Measurements from ENCODE around the gene SREBF2. TPM values are rescaled to one million over a fixed set of nuclear protein-coding genes. Genes with fewer than 3 reads are reported as not detected.

SREBF2 gene
- total and polyA plus RNA-seq, 9 of the 15 experiments (the other 6 are each of a cell fraction or from before 2014, with no cell fraction given) = 1.1 to 84.2 (median 26.9) TPM

DNA sequence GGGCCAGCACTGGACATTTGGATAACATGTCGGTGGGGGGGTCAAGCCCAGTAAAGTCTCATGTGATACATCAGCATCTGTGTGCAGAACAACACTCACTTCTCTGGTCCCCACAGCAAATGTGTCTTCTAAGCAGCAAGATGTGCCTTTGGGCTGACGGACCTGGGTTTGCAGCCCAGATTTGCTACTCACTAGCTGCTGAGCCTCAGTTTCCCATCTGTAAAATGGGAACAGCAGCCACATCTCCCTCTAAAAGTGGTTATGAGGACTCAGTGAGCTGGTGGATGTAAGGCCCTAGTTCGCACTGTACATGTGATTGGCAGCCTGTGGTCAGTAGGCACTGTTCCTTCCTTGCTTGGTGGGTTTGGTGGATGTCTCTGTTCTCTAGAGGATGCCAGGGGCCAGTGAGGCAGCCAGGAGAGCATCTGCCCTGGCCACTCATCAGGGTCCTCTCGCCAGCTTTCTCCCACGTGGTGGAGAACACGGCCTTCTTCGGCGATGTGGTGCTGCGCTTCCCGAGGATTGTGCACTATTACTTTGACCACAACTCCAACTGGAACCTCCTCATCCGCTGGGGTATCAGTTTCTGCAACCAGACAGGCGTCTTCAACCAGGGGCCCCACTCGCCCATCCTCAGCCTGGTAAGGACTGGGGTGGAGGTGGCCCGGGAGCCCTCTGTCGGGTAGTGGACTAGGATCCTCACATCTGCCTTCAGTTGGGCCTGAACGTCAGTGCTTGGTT, 19.9 kb upstream of the SREBF2 start:
- ChIA-PET CTCF (ENCODE audit: low intra/inter-chr PET ratio) (no interaction called here), POLR2A (no interaction called here)
- no peaks in the 10 kb centered on the region for H4K20me1 ChIP-seq (replicated peaks; ENCODE audit: control insufficient read depth, insufficient read depth, low read length)
- H3K36me3 ChIP-seq (ENCODE audit: control insufficient read depth, insufficient read depth, low read length) = peaks cover 49% of the 10 kb centered on the region; the same call in 2 of the 3 replicates
- in situ Hi-C loops (cut with MboI) = no loop called here
- H3K4me1 ChIP-seq (replicated peaks in 1 of 2; ENCODE audit: control insufficient read depth in 2 of 2, insufficient read depth in 2 of 2, low read length in 2 of 2) = peaks cover 7 to 8% of the 10 kb centered on the region in 2 experiments; a peak in 3 of 5 replicates
- H2AFZ ChIP-seq (ENCODE audit: low read depth, low read length) = no peak overlapping the region
- DNase-seq (ENCODE audit: extremely low read depth in 1 of 4, low spot score in 3 of 4) (no peak), ATAC-seq (no peak), FAIRE-seq (no peak)
- H3K79me2 ChIP-seq (ENCODE audit: control insufficient read depth, insufficient read depth, low read length) = 0 out of 3 replicates have a peak, but pooled peaks cover 6% of the 10 kb centered on the region
- intact Hi-C loops (cut with micrococcal nuclease) = no loop called here
- H3K27ac ChIP-seq (ENCODE audit: extremely low read depth, low read depth, low read length) = no peak overlapping the region
- H3K9me1 ChIP-seq (ENCODE audit: control insufficient read depth, insufficient read depth, low read length) = peaks cover 5% of the 10 kb centered on the region
- no peaks in the 10 kb centered on the region for H3K27me3 ChIP-seq (ENCODE audit: control insufficient read depth in 2 of 2, insufficient read depth in 2 of 2, low read length in 2 of 2)
- WGBS (ENCODE audit: insufficient coverage, low coverage, missing lambda C conversion rate) = 92% methylated on average over 15 of the region's 16 CpGs
- H3K4me2 ChIP-seq (ENCODE audit: insufficient read depth, low read length) = no peak overlapping the region
- no peak overlapping the region; a peak in 1 of 4 replicates for H3K9ac ChIP-seq (ENCODE audit: insufficient read depth in 1 of 2, low read depth in 2 of 2, low read length in 2 of 2)
- BruUV-seq (replicated peaks) = no TSS peak
- H3K4me3 ChIP-seq = no peak overlapping the region
- H3K9me3 ChIP-seq (replicated peaks; ENCODE audit: control insufficient read depth, insufficient read depth, low read depth, low read length) = no peaks in the 10 kb centered on the region
- no peak for TF ChIP-seq NFE2 (IDR thresholded peaks at IDR 0.05; ENCODE audit: low read depth)
- no peak for TF ChIP-seq MTA3 (IDR thresholded peaks at IDR 0.05; ENCODE audit: borderline replicate concordance)
- peak; percentile 44 for TF ChIP-seq RBM25 (IDR thresholded peaks at IDR 0.05; ENCODE audit: low read depth, low read length, severe bottlenecking)
- peak; percentile 62 for TF ChIP-seq BCOR (IDR thresholded peaks at IDR 0.05)

- CTCF ChIA-PET (ENCODE audit: low intra/inter-chr PET ratio) = no interaction called here
Observed at GRCh38 chr22:41813726-41814410, 19.0 kb upstream of the SREBF2 start.

More at GRCh38 chr22:41813726-41814410, 19.0 kb upstream of the SREBF2 start:
- no peak overlapping the region for H3K27ac ChIP-seq (ENCODE audit: extremely low read depth, low read depth, low read length)
- POLR2A ChIA-PET = interaction anchor here (1.5 kb wide), 1 partner anchor 14 kb away, joined by 4 read pairs; the partner anchor contains the start of gene CCDC134
- no TSS peak for BruUV-seq (replicated peaks)
- no peak overlapping the region for H3K9ac ChIP-seq (ENCODE audit: insufficient read depth in 1 of 2, low read depth in 2 of 2, low read length in 2 of 2)
- no peaks in the 10 kb centered on the region for H4K20me1 ChIP-seq (replicated peaks; ENCODE audit: control insufficient read depth, insufficient read depth, low read length)
- H3K9me3 ChIP-seq (replicated peaks; ENCODE audit: control insufficient read depth, insufficient read depth, low read depth, low read length) = no peaks in the 10 kb centered on the region
- DNase-seq (ENCODE audit: extremely low read depth in 1 of 4, low spot score in 3 of 4) (no peak), FAIRE-seq (no peak), ATAC-seq (no peak)
- H3K4me3 ChIP-seq = no peak overlapping the region
- peaks cover 53% of the 10 kb centered on the region; the same call in 2 of the 3 replicates for H3K36me3 ChIP-seq (ENCODE audit: control insufficient read depth, insufficient read depth, low read length)
- H3K9me1 ChIP-seq (ENCODE audit: control insufficient read depth, insufficient read depth, low read length) = peaks cover 5% of the 10 kb centered on the region
- no peak overlapping the region for H3K4me2 ChIP-seq (ENCODE audit: insufficient read depth, low read length)
- 93% methylated on average over 5 of the region's 9 CpGs for WGBS (ENCODE audit: insufficient coverage, low coverage, missing lambda C conversion rate)
- intact Hi-C loops (cut with micrococcal nuclease) = no loop called here
- H3K27me3 ChIP-seq (ENCODE audit: control insufficient read depth in 2 of 2, insufficient read depth in 2 of 2, low read length in 2 of 2) = no peaks in the 10 kb centered on the region
- TF ChIP-seq ZNF146 (CRISPR knock-in tag; IDR thresholded peaks at IDR 0.05; ENCODE audit: unreplicated experiment) = no peak
- no peak for TF ChIP-seq ZNF384 (IDR thresholded peaks at IDR 0.05; ENCODE audit: low read depth, low read length)
- TF ChIP-seq SIN3B (IDR thresholded peaks at IDR 0.05; ENCODE audit: low read depth) = no peak
- no peak for TF ChIP-seq DPF2 (IDR thresholded peaks at IDR 0.05)
- H2AFZ ChIP-seq (ENCODE audit: low read depth, low read length) = no peak overlapping the region
- in situ Hi-C loops (cut with MboI) = no loop called here
- H3K4me1 ChIP-seq (replicated peaks in 1 of 2; ENCODE audit: control insufficient read depth in 2 of 2, insufficient read depth in 2 of 2, low read length in 2 of 2) = no peaks in the 10 kb centered on the region; a peak in 2 of 5 replicates
- H3K79me2 ChIP-seq (ENCODE audit: control insufficient read depth, insufficient read depth, low read length) = 0 out of 3 replicates have a peak, but pooled peaks cover 2% of the 10 kb centered on the region
